SH-SY5Y (cell line): ENCODE data around the gene PDCD7.

Experiments
- GATA2 ChIP-seq: IDR thresholded peaks from 2 replicates; pipeline ENCODE4 v1.6.1; 2011; ENCODE audit warnings: mild to moderate bottlenecking, low read depth, low read length
- GATA3 ChIP-seq: IDR thresholded peaks from 2 replicates; pipeline ENCODE4 v1.6.1; 2011; ENCODE audit warnings: low read depth, mild to moderate bottlenecking, low read length, moderate library complexity

GRCh38 chr15:65154720-65155119 lies 21.1 kb upstream of the PDCD7 start:
- TF ChIP-seq GATA2 (no peak), GATA3 (no peak)
